Kidney glomerular epithelial cell (primary cell): ENCODE measurements around the gene INPP5J.
A peak's percentile ranks its signal among the peaks of the same experiment; 100 is the strongest.
"Not testable (repeated sequence)": the region's sequence is repeated elsewhere in the genome, so short reads cannot be mapped to it uniquely, and the experiment has no call there.

Experiments
- DNase-seq: peaks from one replicate; lab custom pipeline; 2025; lab: John Stamatoyannopoulos, UW

INPP5J gene

GRCh38 chr22:31100762-31101525 is 21.8 kb upstream of the INPP5J start:
- no peak for DNase-seq

GRCh38 chr22:31102441-31103081 is 20.2 kb upstream of the INPP5J start:
- DNase-seq, result no peak

GRCh38 chr22:31103111-31103510 is 19.7 kb upstream of the INPP5J start:
- no peak for DNase-seq

GRCh38 chr22:31103899-31104694 is 18.7 kb upstream of the INPP5J start:
- no peak for DNase-seq

- no peak for DNase-seq
Observed at GRCh38 chr22:31104869-31105268, 17.9 kb upstream of the INPP5J start.

GRCh38 chr22:31105282-31105929 is 17.4 kb upstream of the INPP5J start:
- DNase-seq, result no peak

- no peak for DNase-seq
Observed at GRCh38 chr22:31106001-31106571, 16.7 kb upstream of the INPP5J start.

- DNase-seq, result no peak
Observed at GRCh38 chr22:31106731-31107177, 16.0 kb upstream of the INPP5J start.

- DNase-seq, result peak; percentile 86
Observed at GRCh38 chr22:31107178-31107893, 15.4 kb upstream of the INPP5J start, which contains the start of gene SELENOM. TSS of gene SELENOM (minus strand) at chr22:31107568. CDS start at chr22:31107505, 63 bp downstream.

GRCh38 chr22:31107894-31108218 is 14.9 kb upstream of the INPP5J start:
- DNase-seq, result no peak

- not testable (repeated sequence) for DNase-seq
Observed at GRCh38 chr22:31112547-31113091, 10.1 kb upstream of the INPP5J start.

- no peak for DNase-seq
Observed at GRCh38 chr22:31118046-31118820, 4.5 kb upstream of the INPP5J start.

- no peak for DNase-seq
Observed at GRCh38 chr22:31119026-31119717, 3.6 kb upstream of the INPP5J start.

GRCh38 chr22:31120230-31120629 is 2.5 kb upstream of the INPP5J start:
- DNase-seq, result no peak

- no peak for DNase-seq
Observed at GRCh38 chr22:31120642-31121041, 2.1 kb upstream of the INPP5J start.

GRCh38 chr22:31121403-31121802 is 1.4 kb upstream of the INPP5J start:
- DNase-seq, result no peak

GRCh38 chr22:31122196-31122531 is 602 bp upstream of the INPP5J start:
- DNase-seq, result no peak

- no peak for DNase-seq
Observed at GRCh38 chr22:31123292-31123602, 481 bp downstream of the INPP5J start.

GRCh38 chr22:31124290-31124689 is 1.5 kb downstream of the INPP5J start:
- no peak for DNase-seq
